A673 (cell line): Measurements from ENCODE around the gene C1orf210.

Source experiments
- EZH2 ChIP-seq: fragments of 200-600 bp; sonication (generic); IDR thresholded peaks from 2 replicates; pipeline ENCODE4 v1.6.1; 2017; ENCODE audit warnings: borderline replicate concordance, low read depth, mild to moderate bottlenecking, mixed read lengths, antibody characterized with exemption, low read length; ENCODE audit not compliant: poor library complexity, severe bottlenecking
- TF ChIP-seq, protein P1 (sequence below): fragments of 300-800, 200-600 bp; sonication (generic); conservative IDR thresholded peaks from 2 replicates; pipeline ENCODE4 v1.5.1; 2017; ENCODE audit warnings: low read depth, mild to moderate bottlenecking, antibody characterized with exemption, low read length, moderate library complexity, mixed read lengths

DNA sequence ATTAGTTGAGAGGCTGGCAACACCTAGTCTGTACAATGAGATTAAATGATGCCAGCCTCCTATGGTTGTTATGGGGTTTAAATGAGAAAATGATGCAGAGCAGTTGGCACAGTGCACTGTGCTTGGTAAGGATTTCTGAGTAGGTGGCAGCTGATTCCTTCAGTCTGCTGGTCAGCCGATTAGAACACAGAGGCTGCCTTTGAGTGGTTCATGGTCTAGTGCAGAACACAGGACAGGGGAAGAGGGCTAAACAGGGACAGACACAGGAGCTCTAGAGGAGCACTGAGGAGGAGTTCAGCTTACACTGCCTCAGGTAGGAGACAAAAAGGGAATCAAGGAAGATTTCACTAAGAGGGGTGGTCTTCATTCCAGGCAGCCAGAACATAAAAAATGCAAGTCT is 16.8 kb upstream of the C1orf210 start:
- TF ChIP-seq, protein P1, sequence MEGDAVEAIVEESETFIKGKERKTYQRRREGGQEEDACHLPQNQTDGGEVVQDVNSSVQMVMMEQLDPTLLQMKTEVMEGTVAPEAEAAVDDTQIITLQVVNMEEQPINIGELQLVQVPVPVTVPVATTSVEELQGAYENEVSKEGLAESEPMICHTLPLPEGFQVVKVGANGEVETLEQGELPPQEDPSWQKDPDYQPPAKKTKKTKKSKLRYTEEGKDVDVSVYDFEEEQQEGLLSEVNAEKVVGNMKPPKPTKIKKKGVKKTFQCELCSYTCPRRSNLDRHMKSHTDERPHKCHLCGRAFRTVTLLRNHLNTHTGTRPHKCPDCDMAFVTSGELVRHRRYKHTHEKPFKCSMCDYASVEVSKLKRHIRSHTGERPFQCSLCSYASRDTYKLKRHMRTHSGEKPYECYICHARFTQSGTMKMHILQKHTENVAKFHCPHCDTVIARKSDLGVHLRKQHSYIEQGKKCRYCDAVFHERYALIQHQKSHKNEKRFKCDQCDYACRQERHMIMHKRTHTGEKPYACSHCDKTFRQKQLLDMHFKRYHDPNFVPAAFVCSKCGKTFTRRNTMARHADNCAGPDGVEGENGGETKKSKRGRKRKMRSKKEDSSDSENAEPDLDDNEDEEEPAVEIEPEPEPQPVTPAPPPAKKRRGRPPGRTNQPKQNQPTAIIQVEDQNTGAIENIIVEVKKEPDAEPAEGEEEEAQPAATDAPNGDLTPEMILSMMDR = no peak
- no peak for TF ChIP-seq EZH2
